ENCODE data around the gene ATOH8.

Gene ATOH8

GRCh38 chr2:85736456-85737355 lies 17.1 kb upstream of the ATOH8 start:
- no peak overlapping the region for H3K4me3 ChIP-seq (ENCODE audit: low read depth, low read length)
- H3K4me1 ChIP-seq (ENCODE audit: control insufficient read depth, insufficient read depth, low read length, unreplicated experiment): peaks cover 38% of the 10 kb centered on the region
- H3K36me3 ChIP-seq (ENCODE audit: insufficient read depth, low read length): no peaks in the 10 kb centered on the region
- H3K27me3 ChIP-seq (ENCODE audit: insufficient read depth, low read length): no peaks in the 10 kb centered on the region
- H3K27ac ChIP-seq (ENCODE audit: low read depth, low read length): peak overlapping the region; percentile 57
- no peaks in the 10 kb centered on the region for H3K79me2 ChIP-seq (ENCODE audit: control insufficient read depth, insufficient read depth, low read length, unreplicated experiment)
- peak overlapping the region; percentile 14 for H2AFZ ChIP-seq (ENCODE audit: low read length, unreplicated experiment)

DNA sequence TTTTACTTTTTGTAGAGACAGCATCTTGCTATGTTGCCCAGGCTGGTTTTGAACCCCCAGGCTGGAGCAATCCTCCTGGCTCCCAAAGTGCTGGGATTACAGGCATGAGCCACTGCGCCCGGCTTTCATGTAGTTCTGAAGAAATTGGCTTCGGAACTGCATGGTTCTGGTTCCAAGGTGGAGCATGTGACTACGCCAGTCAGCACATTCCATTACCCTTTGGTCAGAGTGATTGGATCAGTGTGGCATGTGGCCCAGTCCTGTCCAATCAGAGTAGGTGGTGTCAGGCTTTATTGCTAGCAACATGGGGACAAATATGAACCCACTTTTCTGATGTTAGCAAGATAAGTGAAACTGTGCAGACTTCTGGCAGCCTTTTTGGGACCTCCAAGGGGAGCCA lies 16.3 kb upstream of the ATOH8 start:
- Histone ChIP-seq H3K36me3 (ENCODE audit: insufficient read depth, low read length) (no peaks in the 10 kb centered on the region), H3K4me3 (ENCODE audit: low read depth, low read length) (no peak overlapping the region), H3K27me3 (ENCODE audit: insufficient read depth, low read length) (no peaks in the 10 kb centered on the region), H3K4me1 (ENCODE audit: control insufficient read depth, insufficient read depth, low read length, unreplicated experiment) (peaks cover 45% of the 10 kb centered on the region), H3K79me2 (ENCODE audit: control insufficient read depth, insufficient read depth, low read length, unreplicated experiment) (no peaks in the 10 kb centered on the region), H3K27ac (ENCODE audit: low read depth, low read length) (peak overlapping the region; percentile 38; the same call in 1 of the 2 replicates), H2AFZ (ENCODE audit: low read length, unreplicated experiment) (no peak overlapping the region)

DNA sequence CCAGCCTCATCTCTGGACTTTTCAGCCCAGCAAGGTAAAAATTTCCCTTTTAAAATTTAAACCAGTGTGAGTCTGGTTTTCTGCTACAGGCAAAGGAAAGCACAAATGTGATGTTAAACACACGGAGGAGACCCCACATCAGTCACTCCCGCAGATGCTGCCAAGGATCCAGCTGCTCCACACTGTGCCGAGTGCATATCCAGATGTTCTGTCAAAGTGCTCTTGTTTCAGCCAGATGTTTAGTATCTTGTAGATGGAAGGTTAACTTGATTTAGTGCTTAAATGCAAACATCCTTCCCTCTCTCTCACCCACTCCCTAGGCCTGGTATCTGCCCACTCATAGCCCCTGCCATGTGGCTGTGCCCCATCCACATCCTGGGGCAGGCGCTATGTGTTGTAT lies 15.8 kb upstream of the ATOH8 start:
- Histone ChIP-seq H3K27ac (ENCODE audit: low read depth, low read length) (peak overlapping the region; percentile 38; the same call in 1 of the 2 replicates), H3K4me3 (ENCODE audit: low read depth, low read length) (no peak overlapping the region), H3K27me3 (ENCODE audit: insufficient read depth, low read length) (no peaks in the 10 kb centered on the region), H2AFZ (ENCODE audit: low read length, unreplicated experiment) (no peak overlapping the region), H3K36me3 (ENCODE audit: insufficient read depth, low read length) (no peaks in the 10 kb centered on the region), H3K79me2 (ENCODE audit: control insufficient read depth, insufficient read depth, low read length, unreplicated experiment) (no peaks in the 10 kb centered on the region), H3K4me1 (ENCODE audit: control insufficient read depth, insufficient read depth, low read length, unreplicated experiment) (peaks cover 49% of the 10 kb centered on the region)

- peak overlapping the region; percentile 99; the same call in 1 of the 2 replicates for H3K27ac ChIP-seq (ENCODE audit: low read depth, low read length)
- no peaks in the 10 kb centered on the region for H3K27me3 ChIP-seq (ENCODE audit: insufficient read depth, low read length)
- no peaks in the 10 kb centered on the region for H3K36me3 ChIP-seq (ENCODE audit: insufficient read depth, low read length)
- H3K79me2 ChIP-seq (ENCODE audit: control insufficient read depth, insufficient read depth, low read length, unreplicated experiment): no peaks in the 10 kb centered on the region
- no peak overlapping the region for H2AFZ ChIP-seq (ENCODE audit: low read length, unreplicated experiment)
- peaks cover 66% of the 10 kb centered on the region for H3K4me1 ChIP-seq (ENCODE audit: control insufficient read depth, insufficient read depth, low read length, unreplicated experiment)
- no peak overlapping the region for H3K4me3 ChIP-seq (ENCODE audit: low read depth, low read length)
Measured at GRCh38 chr2:85740193-85740592, 13.6 kb upstream of the ATOH8 start.

DNA sequence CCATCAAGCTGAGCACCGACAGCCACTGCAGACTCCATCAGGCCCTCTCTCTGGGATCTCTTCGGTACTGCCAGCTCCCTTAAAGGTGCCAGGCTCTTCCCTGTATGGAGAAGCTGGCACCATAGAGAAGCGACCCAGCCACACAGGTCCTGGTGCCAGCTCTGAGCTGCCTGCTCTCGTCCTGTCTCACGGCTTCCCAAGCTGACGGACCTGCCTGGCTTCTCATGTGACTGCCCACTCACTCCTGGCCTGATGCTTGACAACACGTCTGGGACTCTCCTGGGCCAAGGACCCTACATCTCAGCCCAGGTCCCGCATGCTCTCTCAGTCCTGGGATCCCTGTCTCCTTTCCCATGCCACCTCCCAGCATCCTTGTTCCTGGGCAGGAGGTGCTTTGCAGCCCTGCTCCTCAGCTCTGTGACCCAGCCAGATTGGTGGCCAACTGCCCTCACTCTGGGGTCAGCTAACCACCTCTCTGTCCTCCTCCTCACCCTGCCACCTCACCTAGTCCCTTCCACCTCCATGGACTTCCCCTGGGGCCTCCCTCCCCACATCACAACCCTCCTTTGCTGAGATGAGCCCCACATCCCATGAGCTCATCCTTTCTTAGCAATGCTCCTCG lies 12.5 kb upstream of the ATOH8 start:
- Histone ChIP-seq H3K36me3 (ENCODE audit: insufficient read depth, low read length) (no peaks in the 10 kb centered on the region), H3K27ac (ENCODE audit: low read depth, low read length) (peak overlapping the region; percentile 99), H2AFZ (ENCODE audit: low read length, unreplicated experiment) (no peak overlapping the region), H3K4me3 (ENCODE audit: low read depth, low read length) (peak overlapping the region; percentile 57; the same call in 1 of the 2 replicates), H3K4me1 (ENCODE audit: control insufficient read depth, insufficient read depth, low read length, unreplicated experiment) (peaks cover 69% of the 10 kb centered on the region), H3K27me3 (ENCODE audit: insufficient read depth, low read length) (no peaks in the 10 kb centered on the region), H3K79me2 (ENCODE audit: control insufficient read depth, insufficient read depth, low read length, unreplicated experiment) (no peaks in the 10 kb centered on the region)

DNA sequence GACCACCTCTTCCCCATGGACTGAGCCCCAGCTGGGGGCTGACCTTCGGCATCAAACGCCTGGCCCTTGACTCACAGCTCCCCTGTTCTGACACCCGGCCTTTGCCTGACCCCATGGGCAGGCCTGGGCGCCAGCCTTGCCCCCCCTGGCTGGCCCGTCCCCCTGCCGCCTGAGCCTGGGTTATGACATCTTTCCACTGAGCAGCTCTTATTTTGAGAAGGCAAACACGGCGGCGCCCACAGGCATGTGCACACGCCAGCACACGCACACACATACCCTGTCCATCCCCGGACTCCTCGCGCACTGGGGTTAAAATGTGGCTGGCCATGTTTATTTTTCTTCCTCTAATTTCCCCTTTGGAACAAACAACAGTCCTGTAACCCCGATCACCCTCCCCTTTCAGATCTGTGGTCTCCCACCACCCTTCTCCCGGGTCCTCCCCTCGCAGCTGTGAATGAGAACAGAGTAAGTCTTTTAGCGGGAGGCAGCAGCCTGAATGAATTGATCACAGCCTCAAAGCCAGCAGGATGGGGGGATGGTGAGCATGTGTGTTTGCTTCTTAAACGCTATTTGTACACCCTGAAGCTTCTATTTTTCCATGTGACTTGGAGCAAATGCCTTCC lies 11.8 kb upstream of the ATOH8 start:
- Histone ChIP-seq H2AFZ (ENCODE audit: low read length, unreplicated experiment) (peak overlapping the region; percentile 28), H3K4me3 (ENCODE audit: low read depth, low read length) (peak overlapping the region; percentile 57), H3K79me2 (ENCODE audit: control insufficient read depth, insufficient read depth, low read length, unreplicated experiment) (no peaks in the 10 kb centered on the region), H3K36me3 (ENCODE audit: insufficient read depth, low read length) (no peaks in the 10 kb centered on the region), H3K4me1 (ENCODE audit: control insufficient read depth, insufficient read depth, low read length, unreplicated experiment) (peaks cover 66% of the 10 kb centered on the region), H3K27ac (ENCODE audit: low read depth, low read length) (peak overlapping the region; percentile 99), H3K27me3 (ENCODE audit: insufficient read depth, low read length) (no peaks in the 10 kb centered on the region)

- no peaks in the 10 kb centered on the region for H3K27me3 ChIP-seq (ENCODE audit: insufficient read depth, low read length)
- H3K4me1 ChIP-seq (ENCODE audit: control insufficient read depth, insufficient read depth, low read length, unreplicated experiment): peaks cover 58% of the 10 kb centered on the region
- no peak overlapping the region for H2AFZ ChIP-seq (ENCODE audit: low read length, unreplicated experiment)
- H3K79me2 ChIP-seq (ENCODE audit: control insufficient read depth, insufficient read depth, low read length, unreplicated experiment): no peaks in the 10 kb centered on the region
- peak overlapping the region; percentile 99 for H3K27ac ChIP-seq (ENCODE audit: low read depth, low read length)
- H3K36me3 ChIP-seq (ENCODE audit: insufficient read depth, low read length): no peaks in the 10 kb centered on the region
- no peak overlapping the region for H3K4me3 ChIP-seq (ENCODE audit: low read depth, low read length)
Measured at GRCh38 chr2:85743304-85743978, 10.3 kb upstream of the ATOH8 start.

DNA sequence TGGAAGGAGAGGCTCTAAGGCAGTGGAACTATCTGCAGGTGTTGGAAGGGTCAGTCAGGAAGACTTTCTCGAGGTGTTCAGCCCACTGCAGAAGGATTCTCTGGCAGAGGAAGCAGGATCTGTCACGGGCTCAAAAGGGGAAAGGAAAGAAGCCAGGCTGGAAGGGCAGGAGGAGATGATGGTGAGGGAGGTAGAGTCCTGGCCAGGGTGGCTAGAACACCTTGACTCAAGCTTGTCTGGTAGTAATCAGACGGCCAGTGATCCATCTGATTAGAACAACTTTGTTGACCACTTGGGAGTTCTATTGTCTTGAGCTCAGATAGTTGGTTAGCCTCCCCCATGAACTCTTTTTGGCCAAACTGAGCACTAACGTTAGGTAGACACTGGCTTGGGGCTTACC lies 9.7 kb upstream of the ATOH8 start:
- peaks cover 61% of the 10 kb centered on the region for H3K4me1 ChIP-seq (ENCODE audit: control insufficient read depth, insufficient read depth, low read length, unreplicated experiment)
- H3K4me3 ChIP-seq (ENCODE audit: low read depth, low read length): peak overlapping the region; percentile 27; the same call in 1 of the 2 replicates
- no peak overlapping the region for H2AFZ ChIP-seq (ENCODE audit: low read length, unreplicated experiment)
- H3K27me3 ChIP-seq (ENCODE audit: insufficient read depth, low read length): no peaks in the 10 kb centered on the region
- no peaks in the 10 kb centered on the region for H3K36me3 ChIP-seq (ENCODE audit: insufficient read depth, low read length)
- peak overlapping the region; percentile 99 for H3K27ac ChIP-seq (ENCODE audit: low read depth, low read length)
- no peaks in the 10 kb centered on the region for H3K79me2 ChIP-seq (ENCODE audit: control insufficient read depth, insufficient read depth, low read length, unreplicated experiment)

DNA sequence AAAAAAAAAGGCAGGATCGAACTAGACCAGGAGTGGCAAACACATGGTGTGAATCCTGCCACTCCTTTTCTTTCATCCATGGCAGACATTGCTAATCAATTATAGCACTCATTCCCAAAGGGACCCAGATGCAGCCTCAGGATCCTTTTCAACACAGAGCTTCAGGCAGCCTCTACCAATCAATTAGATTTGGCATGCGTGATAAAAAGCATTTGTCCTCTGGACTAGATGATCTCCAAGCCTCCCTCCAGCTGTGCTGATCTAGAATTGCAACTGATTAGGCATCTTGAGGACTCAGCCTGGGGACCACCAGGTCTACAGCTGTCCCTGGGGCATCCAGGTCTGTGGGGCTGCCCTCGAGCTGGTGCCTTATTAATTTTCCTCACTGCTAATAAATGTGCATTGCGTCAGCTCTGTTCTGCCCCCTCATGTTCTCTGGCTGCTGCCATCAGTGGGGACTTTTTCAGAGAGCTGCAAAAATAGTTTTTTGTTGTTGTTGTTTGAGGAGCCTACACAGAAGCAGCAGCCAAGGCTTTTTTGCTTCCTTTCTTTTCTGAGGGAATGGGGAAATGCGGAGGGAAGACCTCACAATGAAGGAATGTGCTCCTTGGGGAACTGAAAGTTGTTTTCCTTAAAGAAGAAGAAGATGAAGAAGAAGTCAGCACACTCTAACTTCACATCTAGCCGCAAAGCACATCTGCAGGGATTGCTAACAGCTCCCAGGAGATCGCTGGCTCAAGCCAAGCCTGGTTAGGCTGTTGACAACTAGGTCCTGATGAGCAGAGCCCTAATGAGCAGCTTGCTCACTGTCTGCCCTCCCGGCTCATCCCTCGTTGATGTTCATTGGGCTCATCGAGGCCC lies 8.8 kb upstream of the ATOH8 start:
- Histone ChIP-seq H2AFZ (ENCODE audit: low read length, unreplicated experiment) (peak overlapping the region; percentile 67), H3K27ac (ENCODE audit: low read depth, low read length) (peak overlapping the region; percentile 99), H3K27me3 (ENCODE audit: insufficient read depth, low read length) (no peaks in the 10 kb centered on the region), H3K4me1 (ENCODE audit: control insufficient read depth, insufficient read depth, low read length, unreplicated experiment) (peaks cover 61% of the 10 kb centered on the region), H3K36me3 (ENCODE audit: insufficient read depth, low read length) (no peaks in the 10 kb centered on the region), H3K79me2 (ENCODE audit: control insufficient read depth, insufficient read depth, low read length, unreplicated experiment) (no peaks in the 10 kb centered on the region), H3K4me3 (ENCODE audit: low read depth, low read length) (peak overlapping the region; percentile 66)
